Endothelial cell (in vitro differentiated cells): ENCODE data around the gene C15orf40. TPM values are rescaled to one million over a fixed set of nuclear protein-coding genes. Genes with fewer than 3 reads are reported as not detected.
"Not testable (repeated sequence)": the region's sequence is repeated elsewhere in the genome, so short reads cannot be mapped to it uniquely, and the experiment has no call there.

Source experiments
- DNase-seq: peaks from one replicate; pipeline ENCODE4 v3.0.0; 2021; ENCODE audit warnings: low spot score
- H3K27ac Mint-ChIP-seq: one replicate; pipeline ENCODE4 v1.8.0; 2021; ENCODE audit warnings: mixed read lengths, inconsistent platforms; ENCODE audit not compliant: unreplicated experiment
- H3K27me3 Mint-ChIP-seq: one replicate; pipeline ENCODE4 v1.8.0; 2021; ENCODE audit warnings: mild to moderate bottlenecking, moderate library complexity, mixed read lengths, inconsistent platforms; ENCODE audit not compliant: unreplicated experiment
- H3K36me3 Mint-ChIP-seq: one replicate; pipeline ENCODE4 v1.8.0; 2021; ENCODE audit warnings: mild to moderate bottlenecking, low read depth, mixed read lengths, inconsistent platforms; ENCODE audit not compliant: unreplicated experiment
- H3K4me1 Mint-ChIP-seq: one replicate; pipeline ENCODE4 v1.8.0; 2021; ENCODE audit warnings: mild to moderate bottlenecking, mixed read lengths, inconsistent platforms; ENCODE audit not compliant: unreplicated experiment
- H3K4me3 Mint-ChIP-seq: one replicate; pipeline ENCODE4 v1.8.0; 2021; ENCODE audit warnings: mild to moderate bottlenecking, mixed read lengths, inconsistent platforms; ENCODE audit not compliant: unreplicated experiment
- H3K9me3 Mint-ChIP-seq: one replicate; pipeline ENCODE4 v1.8.0; 2021; ENCODE audit warnings: mixed read lengths, inconsistent platforms; ENCODE audit not compliant: unreplicated experiment
- total RNA-seq: library from RNA; stranded (reverse); fragmentation: NEBNext Ultra II Directional; extraction: Animal tissue kit (Norgen Biotek cat#: 25700); gene quantifications from one replicate; pipeline ENCODE4 v1.2.1, GENCODE V29; 2021; ENCODE audit not compliant: unreplicated experiment
- TF ChIP-seq, protein P1 (sequence below): fragments of 200-600 bp; sonication (generic); IDR thresholded peaks from one replicate; pipeline ENCODE4 v1.5.0; 2021; ENCODE audit warnings: antibody characterized with exemption; ENCODE audit not compliant: unreplicated experiment

The C15orf40 gene
- total RNA-seq, 1 donor from 2014 or later: 17.4 TPM

DNA sequence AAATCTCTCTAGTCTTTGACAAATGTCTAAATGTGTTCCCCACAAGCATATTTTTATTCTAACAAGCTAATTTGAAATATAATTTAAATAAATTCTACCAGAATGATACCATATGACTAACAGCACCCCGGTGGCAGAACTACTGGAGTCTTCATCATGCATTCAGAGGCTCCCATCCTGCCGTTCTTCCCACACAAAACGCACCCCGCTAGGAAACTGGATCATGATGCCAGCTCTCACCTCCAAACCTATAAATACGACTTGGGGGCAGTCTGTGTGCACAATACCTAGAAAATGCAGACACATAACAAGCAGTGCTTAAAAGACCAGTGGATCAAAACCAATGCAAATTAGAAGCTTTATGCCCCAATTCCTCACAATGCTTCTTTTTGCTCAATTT lies 67.4 kb downstream of the C15orf40 start:
- no peak overlapping the region for H3K27ac Mint-ChIP-seq
- no peaks in the 10 kb centered on the region for H3K4me1 Mint-ChIP-seq
- peaks cover 2% of the 10 kb centered on the region for H3K27me3 Mint-ChIP-seq
- H3K9me3 Mint-ChIP-seq: no peaks in the 10 kb centered on the region
- H3K36me3 Mint-ChIP-seq: no peaks in the 10 kb centered on the region
- TF ChIP-seq, protein P1, sequence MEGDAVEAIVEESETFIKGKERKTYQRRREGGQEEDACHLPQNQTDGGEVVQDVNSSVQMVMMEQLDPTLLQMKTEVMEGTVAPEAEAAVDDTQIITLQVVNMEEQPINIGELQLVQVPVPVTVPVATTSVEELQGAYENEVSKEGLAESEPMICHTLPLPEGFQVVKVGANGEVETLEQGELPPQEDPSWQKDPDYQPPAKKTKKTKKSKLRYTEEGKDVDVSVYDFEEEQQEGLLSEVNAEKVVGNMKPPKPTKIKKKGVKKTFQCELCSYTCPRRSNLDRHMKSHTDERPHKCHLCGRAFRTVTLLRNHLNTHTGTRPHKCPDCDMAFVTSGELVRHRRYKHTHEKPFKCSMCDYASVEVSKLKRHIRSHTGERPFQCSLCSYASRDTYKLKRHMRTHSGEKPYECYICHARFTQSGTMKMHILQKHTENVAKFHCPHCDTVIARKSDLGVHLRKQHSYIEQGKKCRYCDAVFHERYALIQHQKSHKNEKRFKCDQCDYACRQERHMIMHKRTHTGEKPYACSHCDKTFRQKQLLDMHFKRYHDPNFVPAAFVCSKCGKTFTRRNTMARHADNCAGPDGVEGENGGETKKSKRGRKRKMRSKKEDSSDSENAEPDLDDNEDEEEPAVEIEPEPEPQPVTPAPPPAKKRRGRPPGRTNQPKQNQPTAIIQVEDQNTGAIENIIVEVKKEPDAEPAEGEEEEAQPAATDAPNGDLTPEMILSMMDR: no peak
- DNase-seq: no peak
- no peak overlapping the region for H3K4me3 Mint-ChIP-seq

DNA sequence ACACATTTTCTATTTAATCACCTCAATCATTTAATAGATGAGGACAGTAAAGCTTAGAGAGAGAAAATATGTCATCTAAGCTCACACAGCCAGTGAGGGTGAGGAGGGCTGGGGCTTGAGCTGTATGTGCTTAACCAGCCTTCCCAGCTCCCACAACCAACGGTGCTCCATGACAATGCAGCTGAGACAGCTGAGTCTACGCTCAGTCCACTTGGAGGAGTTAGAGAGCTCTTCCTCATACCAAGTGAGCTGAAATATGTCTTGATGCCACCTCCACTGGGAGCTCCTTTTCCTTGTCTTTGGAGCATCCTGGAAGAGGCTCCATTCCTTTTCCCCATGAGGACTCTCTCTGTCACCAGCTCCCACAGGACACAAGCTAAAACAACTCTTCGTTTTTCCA lies 68.3 kb downstream of the C15orf40 start:
- Mint-ChIP-seq H3K27me3 (peaks cover 3% of the 10 kb centered on the region), H3K36me3 (no peaks in the 10 kb centered on the region), H3K4me1 (no peaks in the 10 kb centered on the region), H3K4me3 (no peak overlapping the region), H3K9me3 (no peaks in the 10 kb centered on the region), H3K27ac (no peak overlapping the region)
- no peak for DNase-seq
- TF ChIP-seq, protein P1: no peak

DNA sequence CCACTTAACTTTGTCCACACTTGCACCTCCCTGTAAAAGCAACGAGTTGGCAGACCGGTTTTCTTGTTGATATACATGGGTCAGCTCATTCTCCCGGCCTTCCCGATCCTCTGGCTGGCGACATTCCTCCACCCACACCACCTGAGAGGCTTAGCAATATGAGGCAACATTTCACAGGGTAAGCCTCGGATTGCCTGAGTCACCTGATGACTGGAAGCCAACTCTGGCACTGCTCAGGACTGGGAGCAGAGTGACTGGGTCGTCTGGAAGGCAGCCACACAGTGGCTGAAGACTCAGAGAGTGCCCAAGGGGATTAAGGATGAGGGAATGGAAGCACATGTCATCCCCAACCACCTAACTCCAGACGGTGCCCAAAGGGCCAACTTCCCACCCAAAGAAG lies 68.7 kb downstream of the C15orf40 start:
- Mint-ChIP-seq H3K36me3 (no peaks in the 10 kb centered on the region), H3K4me1 (no peaks in the 10 kb centered on the region), H3K9me3 (no peaks in the 10 kb centered on the region), H3K27me3 (peaks cover 3% of the 10 kb centered on the region), H3K4me3 (no peak overlapping the region), H3K27ac (no peak overlapping the region)
- TF ChIP-seq, protein P1: no peak
- DNase-seq: no peak

DNA sequence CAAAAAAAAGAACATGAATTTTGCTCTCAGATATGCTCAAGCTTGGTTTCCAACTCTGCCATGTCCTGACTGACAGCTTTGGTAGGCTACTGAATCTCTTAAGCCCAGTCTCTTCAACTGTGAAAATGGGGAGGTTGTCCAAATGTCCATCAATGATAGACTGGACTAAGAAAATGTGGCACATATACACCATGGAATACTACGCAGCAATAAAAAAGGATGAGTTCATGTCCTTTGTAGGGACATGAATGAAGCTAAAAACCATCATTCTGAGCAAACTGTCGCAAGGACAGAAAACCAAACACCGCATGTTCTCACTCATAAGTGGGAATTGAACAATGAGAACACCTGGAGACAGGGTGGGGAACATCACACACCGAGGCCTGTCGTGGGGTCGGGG lies 71.8 kb downstream of the C15orf40 start:
- H3K36me3 Mint-ChIP-seq, H3K4me3 Mint-ChIP-seq, H3K9me3 Mint-ChIP-seq, H3K27ac Mint-ChIP-seq, H3K4me1 Mint-ChIP-seq, H3K27me3 Mint-ChIP-seq, DNase-seq: not testable (repeated sequence)

Other genes with a start within 250 kb of the C15orf40 start
- not detected for gene FSD2, start 205.6 kb downstream of the C15orf40 start, total RNA-seq
- gene WHAMM, start 202.0 kb downstream of the C15orf40 start, total RNA-seq: 9.3 TPM
- 3.0 TPM for gene HOMER2, start 58.9 kb downstream of the C15orf40 start, total RNA-seq
- gene RAMAC, start 25.4 kb downstream of the C15orf40 start, total RNA-seq: 23.6 TPM
- gene BTBD1, start 55.6 kb upstream of the C15orf40 start, total RNA-seq: 47.2 TPM
- 6.0 TPM for gene TM6SF1, start 96.0 kb upstream of the C15orf40 start, total RNA-seq
- 91.2 TPM for gene HDGFL3, start 196.2 kb upstream of the C15orf40 start, total RNA-seq